K562 (cell line): ENCODE measurements around the gene GPATCH4. TPM values are rescaled to one million over a fixed set of nuclear protein-coding genes. Genes with fewer than 3 reads are reported as not detected.

Experiments
- ATAC-seq: fragments of 200-7000 bp; cut with Tn5 transposase; 3 replicates; pipeline ENCODE4 v1.9.1; 2020; ENCODE audit warnings: moderate library complexity
- BruUV-seq: library from RNA; stranded (reverse); fragments of 400-500 nt; replicated peaks from 2 replicates; lab custom pipeline; 2021; lab: Mats Ljungman, UMichigan
- CTCF ChIA-PET: fragments of 300-600 bp; formaldehyde crosslinking; extraction: SDS; loops from one replicate; lab custom pipeline; 2021; ENCODE audit warnings: low intra/inter-chr PET ratio; lab: Yijun Ruan, JAX
- POLR2A ChIA-PET: fragments of 300-600, 350-650 bp; sonication (Branson Sonifier 250); formaldehyde crosslinking; extraction: SDS; loops from one replicate; lab custom pipeline; 2021; ENCODE audit warnings: antibody characterized with exemption, inconsistent platforms; lab: Yijun Ruan, JAX
- DNase-seq, 4 experiments: peaks; one replicate each; pipeline versions ENCODE4 v3.0.0 to v3.0.0-alpha.2; 2011 to 2018; ENCODE audit warnings: low spot score in 3 of 4, mixed read lengths in 3 of 4; ENCODE audit errors: extremely low read depth in 1 of 4
- FAIRE-seq: peaks from 2 replicates; lab custom pipeline; 2011; peaks lifted over from hg19 to GRCh38; lab: Jason Lieb, UNC
- H2AFZ ChIP-seq: 2 replicates; pipeline ENCODE4 v1.6.0; 2011; ENCODE audit warnings: low read depth, low read length, control low read depth, inconsistent platforms
- H3K27ac ChIP-seq: fragments of 200-600 bp; 3 replicates; pipeline ENCODE4 v1.8.0; 2011; ENCODE audit warnings: low read depth, mild to moderate bottlenecking, control low read depth, inconsistent platforms, low read length, moderate library complexity, mixed read lengths; ENCODE audit errors: extremely low read depth
- H3K27me3 ChIP-seq, 2 experiments: fragments of 300-600 bp in 1 of 2; 2 replicates in 1 of 2; 3 replicates in 1 of 2; pipeline versions ENCODE4 v1.6.0 to v1.8.0; 2011; ENCODE audit warnings: inconsistent platforms in 2 of 2, low read length in 2 of 2, mild to moderate bottlenecking in 1 of 2, mixed read lengths in 1 of 2, moderate library complexity in 1 of 2; ENCODE audit not compliant: control insufficient read depth in 2 of 2, insufficient read depth in 2 of 2
- H3K36me3 ChIP-seq: fragments of 300-600 bp; 3 replicates; pipeline ENCODE4 v1.8.0; 2011; ENCODE audit warnings: mild to moderate bottlenecking, low read length, inconsistent platforms; ENCODE audit not compliant: control insufficient read depth, insufficient read depth
- H3K4me1 ChIP-seq, 2 experiments: fragments of 200-600 bp in 1 of 2; replicated peaks in 1 of 2; 2 replicates in 1 of 2; 3 replicates in 1 of 2; pipeline versions ENCODE4 v1.5.1 to v1.8.0; 2011; ENCODE audit warnings: inconsistent platforms in 2 of 2, low read length in 2 of 2, mild to moderate bottlenecking in 1 of 2, mixed read lengths in 1 of 2, moderate library complexity in 1 of 2; ENCODE audit not compliant: control insufficient read depth in 2 of 2, insufficient read depth in 2 of 2
- H3K4me2 ChIP-seq: 2 replicates; pipeline ENCODE4 v1.6.1; 2011; ENCODE audit warnings: low read length, control low read depth, inconsistent platforms, mixed read lengths; ENCODE audit not compliant: insufficient read depth
- H3K4me3 ChIP-seq: fragments of 200-600 bp; sonication (generic), shearing (Covaris generic); 2 replicates; pipeline ENCODE4 v1.5.1; 2016; ENCODE audit warnings: control low read depth, inconsistent platforms
- H3K79me2 ChIP-seq: fragments of 200-600 bp; 3 replicates; pipeline ENCODE4 v1.8.0; 2011; ENCODE audit warnings: low read length, inconsistent platforms; ENCODE audit not compliant: control insufficient read depth, insufficient read depth
- H3K9ac ChIP-seq, 2 experiments: 2 replicates each; pipeline versions ENCODE4 v1.6.0 to v1.6.1; 2011; ENCODE audit warnings: low read depth in 2 of 2, low read length in 2 of 2, control low read depth in 1 of 2, inconsistent platforms in 1 of 2, mild to moderate bottlenecking in 1 of 2, mixed read lengths in 1 of 2; ENCODE audit not compliant: insufficient read depth in 1 of 2
- H3K9me1 ChIP-seq: one replicate; pipeline ENCODE4 v1.6.0; 2011; ENCODE audit warnings: inconsistent platforms, mild to moderate bottlenecking, low read length, moderate library complexity; ENCODE audit not compliant: control insufficient read depth, insufficient read depth
- H3K9me3 ChIP-seq: replicated peaks from 2 replicates; pipeline ENCODE4 v1.5.1; 2011; ENCODE audit warnings: low read depth, low read length, inconsistent platforms; ENCODE audit not compliant: control insufficient read depth, insufficient read depth
- H4K20me1 ChIP-seq: replicated peaks from 2 replicates; pipeline ENCODE4 v1.6.1; 2011; ENCODE audit warnings: low read length, inconsistent platforms, mixed read lengths; ENCODE audit not compliant: control insufficient read depth, insufficient read depth
- GABPB2 ChIP-seq: fragments of 250-450 bp; sonication (Bioruptor Pico); conservative IDR thresholded peaks from 2 replicates; pipeline ENCODE4 v1.5.1; 2021; ENCODE audit warnings: mild to moderate bottlenecking
- HDAC1 ChIP-seq, 2 experiments: fragments of 450-650 bp; IDR thresholded peaks; 2 replicates each; pipeline ENCODE4 v1.6.1; 2016 to 2017; ENCODE audit warnings: inconsistent platforms in 1 of 2, mild to moderate bottlenecking in 1 of 2, moderate library complexity in 1 of 2
- IFI16 ChIP-seq: fragments of 250-450 bp; sonication (Bioruptor Pico); IDR thresholded peaks from 2 replicates; pipeline ENCODE4 v2.1.2; 2022; ENCODE audit warnings: mild to moderate bottlenecking, inconsistent platforms
- ILK ChIP-seq: fragments of 450-650 bp; IDR thresholded peaks from 2 replicates; pipeline ENCODE4 v1.6.1; 2016; ENCODE audit warnings: missing genetic modification characterization, low read depth, mild to moderate bottlenecking, missing compliant biosample characterization, moderate library complexity, borderline replicate concordance
- KLF10 ChIP-seq: fragments of 250-450 bp; sonication (Bioruptor Pico); IDR thresholded peaks from 2 replicates; pipeline ENCODE4 v1.6.1; 2021; ENCODE audit warnings: matching md5 sums
- RCOR1 ChIP-seq, 2 experiments: IDR thresholded peaks; 2 replicates each; pipeline ENCODE4 v1.6.1; 2012; ENCODE audit warnings: low read depth in 2 of 2, low read length in 2 of 2, borderline replicate concordance in 1 of 2, improper control_type of control experiment in 1 of 2
- SRSF9 ChIP-seq: fragments of 200-400 bp; formaldehyde crosslinking; IDR thresholded peaks from 2 replicates; pipeline ENCODE4 v1.6.1; 2017; ENCODE audit warnings: low read depth, low read length, borderline replicate concordance
- TCF3 ChIP-seq: sonication (generic); formaldehyde crosslinking; IDR thresholded peaks from 2 replicates; pipeline ENCODE4 v1.4.0; 2020; ENCODE audit warnings: mild to moderate bottlenecking, missing genetic modification reagents
- TEAD1 ChIP-seq, 2 experiments: fragments of 450-650 bp in 1 of 2; sonication (generic) in 1 of 2; formaldehyde crosslinking; IDR thresholded peaks; 2 replicates each; pipeline versions ENCODE4 v1.4.0 to v1.8.0; 2020 to 2022; ENCODE audit warnings: mild to moderate bottlenecking in 2 of 2, missing genetic modification reagents in 1 of 2
- ZNF668 ChIP-seq: fragments of 250-450 bp; sonication (Bioruptor Pico); IDR thresholded peaks from 2 replicates; pipeline ENCODE4 v1.8.0; 2022; ENCODE audit warnings: mild to moderate bottlenecking, inconsistent platforms
- WGBS: fragments of 100-300 bp; shearing (Covaris generic); methylation state at CpG from one replicate; pipeline ENCODE4 v1.1.6; 2016; ENCODE audit warnings: low coverage, mixed read lengths; ENCODE audit not compliant: insufficient coverage; ENCODE audit errors: missing lambda C conversion rate; 5-methylcytosine and 5-hydroxymethylcytosine counted together
- in situ Hi-C: fragments of 300-500 bp; cut with MboI; formaldehyde crosslinking; loops from 4 replicates; pipeline ENCODE4 v1.15.0; 2018; ENCODE audit warnings: inconsistent platforms, mixed read lengths
- intact Hi-C: fragments of 100-400 bp; cut with micrococcal nuclease; formaldehyde crosslinking; loops from 2 replicates; pipeline ENCODE4 v1.14.2; 2022
- polyA plus RNA-seq, 8 experiments: library from polyadenylated mRNA; depleted of rRNA in 4 of 8; stranded (reverse) in 5 of 8; unstranded in 3 of 8; fragments of >200 nt; fragmentation: Nextera tagmentation in 2 of 8; fragmentation: Illumina TruSeq in 1 of 8; extraction: Ambion mirVana in 2 of 8; extraction: Trizol in 1 of 8; gene quantifications; 2 replicates each; pipeline versions ENCODE4 v1.2.1 to v1.2.3, GENCODE V29; 2011 to 2014; ENCODE audit warnings: inconsistent platforms in 1 of 8, missing spikeins in 1 of 8
- total RNA-seq, 7 experiments: library from RNA; depleted of rRNA in 6 of 7; stranded (reverse); fragments of >200 nt in 6 of 7; fragmentation: Illumina TruSeq in 2 of 7; extraction: Trizol in 2 of 7; gene quantifications; 2 replicates each; pipeline versions ENCODE4 v1.2.1 to v1.2.3, GENCODE V29; 2011 to 2021; ENCODE audit warnings: low replicate concordance in 1 of 7
- TF ChIP-seq, protein P1 (sequence below): fragments of 450-650 bp; IDR thresholded peaks from 2 replicates; pipeline ENCODE4 v1.6.1; 2017; ENCODE audit warnings: antibody characterized with exemption, mild to moderate bottlenecking

Gene GPATCH4
- total and polyA plus RNA-seq, 9 of the 15 experiments (the other 6 are each of a cell fraction or from before 2014, with no cell fraction given), result 43.7 to 105 (median 76.5) TPM

DNA sequence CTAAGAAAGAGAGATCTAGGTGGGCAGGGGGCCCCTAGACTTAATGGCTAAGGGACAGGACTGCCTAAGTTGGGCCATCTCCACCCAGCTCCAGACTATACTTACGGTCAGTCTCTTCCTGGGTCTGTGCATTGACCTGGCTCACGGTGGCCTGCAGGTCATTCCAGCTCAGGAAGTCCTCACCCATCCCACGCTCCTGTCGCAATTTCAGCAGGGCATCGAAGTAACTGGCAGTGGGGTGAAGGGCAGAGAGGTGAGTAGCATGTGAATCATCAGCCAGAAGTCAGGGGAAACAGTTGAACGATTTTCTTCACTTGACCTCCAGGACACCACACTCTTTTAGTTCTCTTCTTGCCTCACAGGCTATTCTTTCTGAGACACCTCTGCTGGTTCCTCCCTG lies 49.4 kb downstream of the GPATCH4 start (continued):
- TF ChIP-seq RCOR1 (IDR thresholded peaks at IDR 0.05; ENCODE audit: borderline replicate concordance in 1 of 2, low read depth in 2 of 2, low read length in 2 of 2), result no peak

DNA sequence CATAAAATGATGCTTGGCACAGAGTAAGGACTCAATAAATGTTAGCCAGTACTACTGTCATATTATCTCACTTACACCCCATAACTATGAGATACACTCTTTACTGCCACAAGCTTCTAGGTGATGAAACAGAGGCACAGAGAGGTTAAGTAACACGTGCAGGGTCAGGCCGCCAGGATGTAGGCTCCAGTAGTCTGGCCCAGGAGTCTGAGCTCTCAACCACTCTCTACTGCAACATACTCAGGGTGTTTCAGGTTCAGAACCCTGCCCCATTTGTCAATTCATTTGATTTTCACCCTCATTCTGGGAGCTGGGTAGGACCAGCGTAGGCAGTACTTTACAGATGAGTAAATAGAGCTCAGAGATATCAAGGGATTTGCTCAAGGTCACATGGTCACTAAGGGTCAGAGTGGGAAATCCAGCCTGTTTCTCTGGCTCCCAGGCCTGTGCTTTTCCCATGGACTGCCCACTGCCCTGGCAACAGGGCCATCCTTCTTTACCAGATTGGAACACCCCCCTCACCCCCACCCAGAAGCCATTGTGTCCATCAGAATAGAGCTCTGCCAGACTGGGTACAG lies 50.1 kb downstream of the GPATCH4 start:
- FAIRE-seq, result no peak
- H3K36me3 ChIP-seq, result peaks cover 51% of the 10 kb centered on the region; the same call in 2 of the 3 replicates
- no peak; the same call in 2 of the 3 replicates for ATAC-seq
- H3K79me2 ChIP-seq, result no peaks in the 10 kb centered on the region
- intact Hi-C loops (no loop called here), in situ Hi-C loops (no loop called here)
- H3K4me3 ChIP-seq, result no peak overlapping the region
- H3K4me1 ChIP-seq, result no peaks in the 10 kb centered on the region
- no TSS peak for BruUV-seq
- DNase-seq, result no peak
- H3K9me1 ChIP-seq, result no peaks in the 10 kb centered on the region
- H3K9ac ChIP-seq, result peak overlapping the region in 1 of 2 experiments; percentile 8; a peak in 1 of 4 replicates
- H4K20me1 ChIP-seq, result no peaks in the 10 kb centered on the region
- WGBS, result 67% methylated on average over 3 of the region's 3 CpGs
- no peak overlapping the region for H3K27ac ChIP-seq
- H3K9me3 ChIP-seq, result no peaks in the 10 kb centered on the region
- CTCF ChIA-PET, result no interaction called here
- TF ChIP-seq GABPB2, result no peak
- TF ChIP-seq ILK (tag), result no peak
- TF ChIP-seq TCF3 (CRISPR knock-in tag), result no peak
- TF ChIP-seq KLF10 (CRISPR knock-in tag), result no peak
- TF ChIP-seq, protein P1, sequence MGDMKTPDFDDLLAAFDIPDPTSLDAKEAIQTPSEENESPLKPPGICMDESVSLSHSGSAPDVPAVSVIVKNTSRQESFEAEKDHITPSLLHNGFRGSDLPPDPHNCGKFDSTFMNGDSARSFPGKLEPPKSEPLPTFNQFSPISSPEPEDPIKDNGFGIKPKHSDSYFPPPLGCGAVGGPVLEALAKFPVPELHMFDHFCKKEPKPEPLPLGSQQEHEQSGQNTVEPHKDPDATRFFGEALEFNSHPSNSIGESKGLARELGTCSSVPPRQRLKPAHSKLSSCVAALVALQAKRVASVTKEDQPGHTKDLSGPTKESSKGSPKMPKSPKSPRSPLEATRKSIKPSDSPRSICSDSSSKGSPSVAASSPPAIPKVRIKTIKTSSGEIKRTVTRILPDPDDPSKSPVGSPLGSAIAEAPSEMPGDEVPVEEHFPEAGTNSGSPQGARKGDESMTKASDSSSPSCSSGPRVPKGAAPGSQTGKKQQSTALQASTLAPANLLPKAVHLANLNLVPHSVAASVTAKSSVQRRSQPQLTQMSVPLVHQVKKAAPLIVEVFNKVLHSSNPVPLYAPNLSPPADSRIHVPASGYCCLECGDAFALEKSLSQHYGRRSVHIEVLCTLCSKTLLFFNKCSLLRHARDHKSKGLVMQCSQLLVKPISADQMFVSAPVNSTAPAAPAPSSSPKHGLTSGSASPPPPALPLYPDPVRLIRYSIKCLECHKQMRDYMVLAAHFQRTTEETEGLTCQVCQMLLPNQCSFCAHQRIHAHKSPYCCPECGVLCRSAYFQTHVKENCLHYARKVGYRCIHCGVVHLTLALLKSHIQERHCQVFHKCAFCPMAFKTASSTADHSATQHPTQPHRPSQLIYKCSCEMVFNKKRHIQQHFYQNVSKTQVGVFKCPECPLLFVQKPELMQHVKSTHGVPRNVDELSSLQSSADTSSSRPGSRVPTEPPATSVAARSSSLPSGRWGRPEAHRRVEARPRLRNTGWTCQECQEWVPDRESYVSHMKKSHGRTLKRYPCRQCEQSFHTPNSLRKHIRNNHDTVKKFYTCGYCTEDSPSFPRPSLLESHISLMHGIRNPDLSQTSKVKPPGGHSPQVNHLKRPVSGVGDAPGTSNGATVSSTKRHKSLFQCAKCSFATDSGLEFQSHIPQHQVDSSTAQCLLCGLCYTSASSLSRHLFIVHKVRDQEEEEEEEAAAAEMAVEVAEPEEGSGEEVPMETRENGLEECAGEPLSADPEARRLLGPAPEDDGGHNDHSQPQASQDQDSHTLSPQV, result no peak
- TF ChIP-seq HDAC1 (IDR thresholded peaks at IDR 0.05), result no peak
- TF ChIP-seq ZNF668, result no peak
- TF ChIP-seq SRSF9, result no peak
- no peak for TF ChIP-seq TEAD1 (CRISPR knock-in tag; IDR thresholded peaks at IDR 0.05)
- TF ChIP-seq IFI16 (CRISPR knock-in tag), result no peak
- no peak overlapping the region for H2AFZ ChIP-seq
- H3K27me3 ChIP-seq, result no peaks in the 10 kb centered on the region
- H3K4me2 ChIP-seq, result no peak overlapping the region
- POLR2A ChIA-PET, result interaction anchor here (0.6 to 1.7 kb wide), 6 partner anchors 9 to 41 kb away, joined by 3 to 7 read pairs (median 3); no protein-coding TSS in a partner anchor
